OCI-LY3 (cell line): ENCODE data around the gene ZNRF2.
A peak's percentile ranks its signal among the peaks of the same experiment; 100 is the strongest.

Experiments
- H2AFZ ChIP-seq: fragments of 200-600, 300-600 bp; shearing (Covaris generic); 2 replicates; pipeline ENCODE4 v1.6.0; 2014; ENCODE audit warnings: antibody characterized with exemption, low read depth, low read length
- H3K27ac ChIP-seq: fragments of 200-600, 300-600 bp; sonication (generic); 2 replicates; pipeline ENCODE4 v1.5.1; 2014; ENCODE audit warnings: mild to moderate bottlenecking, low read length, moderate library complexity, mixed read lengths
- H3K27me3 ChIP-seq: fragments of 200-600, 300-600 bp; sonication (generic); 2 replicates; pipeline ENCODE4 v1.6.1; 2014; ENCODE audit warnings: low read depth, low read length, mixed read lengths
- H3K36me3 ChIP-seq: fragments of 200-600, 300-600 bp; sonication (generic); replicated peaks from 2 replicates; pipeline ENCODE3; 2014; ENCODE audit warnings: low read depth, low read length, mixed read lengths
- H3K4me1 ChIP-seq: fragments of 300-600, 200-600 bp; sonication (generic); 2 replicates; pipeline ENCODE4 v1.6.1; 2014; ENCODE audit warnings: low read length, mixed read lengths
- H3K4me2 ChIP-seq: fragments of 200-600, 300-600 bp; sonication (generic); 2 replicates; pipeline ENCODE4 v1.6.1; 2014; ENCODE audit warnings: low read length, mixed read lengths
- H3K4me3 ChIP-seq: fragments of 300-600, 200-600 bp; sonication (generic); 2 replicates; pipeline ENCODE4 v1.5.1; 2014; ENCODE audit warnings: antibody characterized with exemption, mild to moderate bottlenecking, low read length, moderate library complexity
- H3K79me2 ChIP-seq: fragments of 300-600, 200-600 bp; shearing (Covaris generic); 2 replicates; pipeline ENCODE4 v1.6.1; 2014; ENCODE audit warnings: mild to moderate bottlenecking, low read length, mixed read lengths
- H3K9ac ChIP-seq: fragments of 300-600, 200-600 bp; shearing (Covaris generic); 2 replicates; pipeline ENCODE4 v1.6.0; 2014; ENCODE audit warnings: mild to moderate bottlenecking, low read length, moderate library complexity
- H3K9me3 ChIP-seq: fragments of 200-600, 300-600 bp; shearing (Covaris generic); 2 replicates; pipeline ENCODE4 v1.6.1; 2014; ENCODE audit warnings: low read length, mixed read lengths; ENCODE audit not compliant: insufficient read depth
- H4K20me1 ChIP-seq: fragments of 200-600, 300-600 bp; sonication (generic); 2 replicates; pipeline ENCODE4 v1.6.1; 2016; ENCODE audit warnings: low read length, mixed read lengths; ENCODE audit not compliant: insufficient read depth
- CTCF ChIP-seq: fragments of 200-600, 300-600 bp; sonication (generic); IDR thresholded peaks from 2 replicates; pipeline ENCODE4 v1.5.1; 2014; ENCODE audit warnings: antibody characterized with exemption, low read length, low read depth
- EZH2phosphoT487 ChIP-seq: fragments of 200-600 bp; shearing (Covaris generic); IDR thresholded peaks from 2 replicates; pipeline ENCODE4 v1.6.1; 2018; ENCODE audit warnings: antibody characterized with exemption, mixed run types, low read depth

The ZNRF2 gene

GRCh38 chr7:30347226-30348082 lies 63.1 kb downstream of the ZNRF2 start:
- peak overlapping the region; percentile 7; the same call in 1 of the 2 replicates for H3K9ac ChIP-seq
- no peaks in the 10 kb centered on the region for H4K20me1 ChIP-seq
- no peaks in the 10 kb centered on the region for H3K36me3 ChIP-seq
- H3K4me3 ChIP-seq = peak overlapping the region; percentile 9; the same call in 1 of the 2 replicates
- peak overlapping the region; percentile 70 for H3K27ac ChIP-seq
- peaks cover 57% of the 10 kb centered on the region for H3K4me1 ChIP-seq
- H3K9me3 ChIP-seq = no peaks in the 10 kb centered on the region
- TF ChIP-seq CTCF (no peak), EZH2phosphoT487 (no peak)
- no peaks in the 10 kb centered on the region for H3K27me3 ChIP-seq
- peaks cover 68% of the 10 kb centered on the region for H3K79me2 ChIP-seq
- H2AFZ ChIP-seq = no peak overlapping the region
- H3K4me2 ChIP-seq = peak overlapping the region; percentile 76

GRCh38 chr7:30348083-30348560 lies 63.7 kb downstream of the ZNRF2 start:
- H2AFZ ChIP-seq = no peak overlapping the region
- H3K4me1 ChIP-seq = peaks cover 57% of the 10 kb centered on the region

GRCh38 chr7:30349170-30349569 lies 64.8 kb downstream of the ZNRF2 start:
- peak overlapping the region; percentile 70; the same call in 1 of the 2 replicates for H3K27ac ChIP-seq
- TF ChIP-seq CTCF = no peak
- no peak for TF ChIP-seq EZH2phosphoT487
- H3K4me2 ChIP-seq = peak overlapping the region; percentile 76
- H3K4me1 ChIP-seq = peaks cover 54% of the 10 kb centered on the region
- 0 out of 2 replicates have a peak overlapping the region, but pooled peaks have one; percentile 55 for H3K4me3 ChIP-seq
- no peaks in the 10 kb centered on the region for H3K27me3 ChIP-seq
- H3K9ac ChIP-seq = no peak overlapping the region
- no peaks in the 10 kb centered on the region for H3K36me3 ChIP-seq
- no peaks in the 10 kb centered on the region for H3K9me3 ChIP-seq
- H4K20me1 ChIP-seq = no peaks in the 10 kb centered on the region
- no peak overlapping the region for H2AFZ ChIP-seq
- peaks cover 57% of the 10 kb centered on the region for H3K79me2 ChIP-seq

More at GRCh38 chr7:30348083-30348560, 63.7 kb downstream of the ZNRF2 start:
- peak overlapping the region; percentile 28; the same call in 1 of the 2 replicates for H3K9ac ChIP-seq
- H3K27me3 ChIP-seq = no peaks in the 10 kb centered on the region
- peaks cover 63% of the 10 kb centered on the region for H3K79me2 ChIP-seq
- no peaks in the 10 kb centered on the region for H4K20me1 ChIP-seq
- peak overlapping the region; percentile 70 for H3K27ac ChIP-seq
- H3K9me3 ChIP-seq = no peaks in the 10 kb centered on the region
- H3K4me2 ChIP-seq = peak overlapping the region; percentile 76
- TF ChIP-seq CTCF (no peak), EZH2phosphoT487 (no peak)
- H3K36me3 ChIP-seq = no peaks in the 10 kb centered on the region
- H3K4me3 ChIP-seq = peak overlapping the region; percentile 55

- H3K4me1 ChIP-seq = peaks cover 48% of the 10 kb centered on the region
These were observed 65.4 kb downstream of the ZNRF2 start for GRCh38 chr7:30349816-30350215.

More at GRCh38 chr7:30349816-30350215, 65.4 kb downstream of the ZNRF2 start:
- H3K9ac ChIP-seq = no peak overlapping the region
- H3K27me3 ChIP-seq = no peaks in the 10 kb centered on the region
- H3K79me2 ChIP-seq = peaks cover 55% of the 10 kb centered on the region
- no peak overlapping the region for H3K27ac ChIP-seq
- H3K9me3 ChIP-seq = no peaks in the 10 kb centered on the region
- no peaks in the 10 kb centered on the region for H4K20me1 ChIP-seq
- no peak overlapping the region for H3K4me3 ChIP-seq
- no peak overlapping the region for H2AFZ ChIP-seq
- H3K4me2 ChIP-seq = no peak overlapping the region
- no peaks in the 10 kb centered on the region for H3K36me3 ChIP-seq
- no peak for TF ChIP-seq EZH2phosphoT487
- no peak for TF ChIP-seq CTCF
